Ascending aorta (tissue), 2 donors: ENCODE measurements around the gene OSBPL10. TPM values are rescaled to one million over a fixed set of nuclear protein-coding genes. Genes with fewer than 3 reads are reported as not detected.

Experiments
- DNase-seq, 2 donors: peaks; one replicate each; pipeline ENCODE4 v3.0.0-alpha.2; 2019; ENCODE audit warnings: low spot score in 2 of 2
- H3K27ac ChIP-seq, 2 donors: fragments of 200-600 bp; sonication (generic); one replicate each; pipeline ENCODE4 v1.5.1; 2016 to 2017; ENCODE audit warnings: mild to moderate bottlenecking in 1 of 2
- H3K27me3 ChIP-seq: fragments of 200-600 bp; sonication (generic); one replicate; pipeline ENCODE4 v1.5.1; 2017
- H3K36me3 ChIP-seq, 2 donors: fragments of 200-600 bp; sonication (generic); one replicate each; pipeline ENCODE4 v1.5.1; 2016
- H3K4me1 ChIP-seq, 2 donors: fragments of 200-600 bp; sonication (generic); one replicate each; pipeline ENCODE4 v1.5.1; 2016 to 2017; ENCODE audit warnings: mild to moderate bottlenecking in 1 of 2
- H3K4me3 ChIP-seq, 2 donors: fragments of 200-600 bp; sonication (generic); one replicate each; pipeline ENCODE4 v1.5.1; 2016 to 2017; ENCODE audit warnings: mild to moderate bottlenecking in 1 of 2
- H3K9me3 ChIP-seq, 2 donors: fragments of 200-600 bp; sonication (generic); one replicate each; pipeline ENCODE4 v1.5.1; 2016
- CTCF ChIP-seq, 3 experiments: fragments of 200-600 bp in 2 of 3; fragments of 450-650 bp in 1 of 3; sonication (generic) in 2 of 3; IDR thresholded peaks; one replicate each; pipeline ENCODE4 v1.5.1; 2016 to 2019; ENCODE audit warnings: antibody characterized with exemption in 3 of 3, mild to moderate bottlenecking in 1 of 3, moderate library complexity in 1 of 3
- intact Hi-C: fragments of 100-400 bp; cut with DNase I; formaldehyde crosslinking; loops from one replicate; pipeline ENCODE4 v1.15.1; 2023
- total RNA-seq: library from RNA; depleted of rRNA; stranded (reverse); fragments of >200 nt; gene quantifications from one replicate; pipeline ENCODE4 v1.1.0, GENCODE V29; 2016

OSBPL10 gene
- total RNA-seq, 1 donor from 2014 or later = 169 TPM

GRCh38 chr3:31676556-31676955, 304.5 kb downstream of the OSBPL10 start:
- no peak for DNase-seq
- intact Hi-C loops = no loop called here
- Histone ChIP-seq H3K36me3 (no peaks in the 10 kb centered on the region), H3K9me3 (no peaks in the 10 kb centered on the region), H3K4me3 (no peak overlapping the region), H3K4me1 (no peaks in the 10 kb centered on the region), H3K27ac (no peak overlapping the region), H3K27me3 (no peaks in the 10 kb centered on the region)
- no peak for TF ChIP-seq CTCF (IDR thresholded peaks at IDR 0.05)

- no peak for TF ChIP-seq CTCF (IDR thresholded peaks at IDR 0.05)
- peaks cover 0 to 6% of the 10 kb centered on the region in 2 donors for H3K36me3 ChIP-seq
- H3K27ac ChIP-seq = no peak overlapping the region
- H3K4me1 ChIP-seq = no peaks in the 10 kb centered on the region
- no peaks in the 10 kb centered on the region for H3K9me3 ChIP-seq
- H3K27me3 ChIP-seq = no peaks in the 10 kb centered on the region
- intact Hi-C loops = no loop called here
- no peak overlapping the region for H3K4me3 ChIP-seq
- no peak for DNase-seq
Measured at GRCh38 chr3:31673950-31674349, 307.1 kb downstream of the OSBPL10 start.

- no peak overlapping the region for H3K27ac ChIP-seq
- peaks cover 0 to 23% of the 10 kb centered on the region in 2 donors for H3K36me3 ChIP-seq
- H3K4me3 ChIP-seq = no peak overlapping the region
- no peak for TF ChIP-seq CTCF (IDR thresholded peaks at IDR 0.05)
- no peaks in the 10 kb centered on the region for H3K27me3 ChIP-seq
- no peak for DNase-seq
- H3K4me1 ChIP-seq = no peaks in the 10 kb centered on the region
- no peaks in the 10 kb centered on the region for H3K9me3 ChIP-seq
- intact Hi-C loops = no loop called here
Measured at GRCh38 chr3:31671976-31672375, 309.1 kb downstream of the OSBPL10 start.

- TF ChIP-seq CTCF (IDR thresholded peaks at IDR 0.05) = no peak
- peaks cover 0 to 24% of the 10 kb centered on the region in 2 donors for H3K36me3 ChIP-seq
- no peaks in the 10 kb centered on the region for H3K27me3 ChIP-seq
- no peaks in the 10 kb centered on the region for H3K4me1 ChIP-seq
- no peak for DNase-seq
- no peak overlapping the region for H3K27ac ChIP-seq
- no peak overlapping the region for H3K4me3 ChIP-seq
- intact Hi-C loops = no loop called here
- H3K9me3 ChIP-seq = no peaks in the 10 kb centered on the region
Measured at GRCh38 chr3:31671451-31671850, 309.6 kb downstream of the OSBPL10 start.

- TF ChIP-seq CTCF (IDR thresholded peaks at IDR 0.05) = no peak
- intact Hi-C loops = no loop called here
- Histone ChIP-seq H3K4me3 (no peak overlapping the region), H3K4me1 (no peaks in the 10 kb centered on the region), H3K27me3 (no peaks in the 10 kb centered on the region), H3K27ac (no peak overlapping the region), H3K36me3 (peaks cover 0 to 24% of the 10 kb centered on the region in 2 donors), H3K9me3 (no peaks in the 10 kb centered on the region)
- no peak for DNase-seq
Measured at GRCh38 chr3:31670722-31671121, 310.3 kb downstream of the OSBPL10 start.

- no peak for TF ChIP-seq CTCF (IDR thresholded peaks at IDR 0.05)
- no peak for DNase-seq
- no peaks in the 10 kb centered on the region for H3K4me1 ChIP-seq
- H3K9me3 ChIP-seq = no peaks in the 10 kb centered on the region
- H3K27ac ChIP-seq = no peak overlapping the region
- intact Hi-C loops = no loop called here
- no peaks in the 10 kb centered on the region for H3K27me3 ChIP-seq
- H3K4me3 ChIP-seq = no peak overlapping the region
- H3K36me3 ChIP-seq = peaks cover 0 to 24% of the 10 kb centered on the region in 2 donors
Measured at GRCh38 chr3:31670136-31670535, 310.9 kb downstream of the OSBPL10 start.
